GM18868 (cell line): ENCODE data around the gene BST2.
A peak's percentile ranks its signal among the peaks of the same experiment; 100 is the strongest.

Experiments used
- ATAC-seq: cut with Tn5 transposase; IDR thresholded peaks from one replicate; pipeline ENCODE4 v1.9.1; 2021; ENCODE audit warnings: mild to moderate bottlenecking, moderate library complexity; ENCODE audit not compliant: unreplicated experiment

The BST2 gene

DNA sequence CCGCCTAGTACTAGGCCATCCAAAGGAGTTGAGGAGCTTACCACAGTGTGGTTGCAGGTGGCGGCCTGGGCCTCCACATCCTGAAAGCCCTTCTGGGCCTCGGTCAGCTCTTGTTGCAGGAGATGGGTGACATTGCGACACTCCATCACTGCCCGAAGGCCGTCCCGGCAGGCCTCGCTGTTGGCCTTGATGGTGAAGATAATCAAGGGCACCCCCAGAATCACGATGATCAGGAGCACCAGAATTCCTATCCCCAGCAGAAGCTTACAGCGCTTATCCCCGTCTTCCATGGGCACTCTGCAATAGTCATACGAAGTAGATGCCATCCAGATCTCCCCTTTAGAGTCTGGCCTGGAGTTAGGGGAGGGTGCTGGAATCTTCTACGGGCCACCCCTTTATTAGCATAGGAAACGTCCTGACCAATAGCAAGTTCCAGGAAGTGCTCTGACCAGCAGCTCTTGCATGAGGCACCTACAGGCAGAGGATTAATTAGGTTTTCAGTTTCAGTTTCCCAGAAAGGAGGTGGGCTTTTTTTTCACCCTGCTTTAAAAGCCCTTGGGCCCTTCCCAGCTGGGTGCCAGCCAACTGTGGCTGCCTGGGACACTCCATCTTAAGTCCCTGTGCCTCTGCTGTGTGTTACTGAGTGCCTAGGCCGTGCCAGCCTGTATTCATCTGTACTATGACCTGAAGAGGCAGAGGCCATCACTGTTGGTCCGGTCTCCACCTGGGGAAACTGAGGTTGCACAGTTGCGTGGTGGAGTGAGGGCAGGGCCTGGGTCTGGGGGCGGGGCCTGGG is at the start of gene BST2:
TSS of gene BST2 (minus strand) at position 381 of the 796 bp plus-strand sequence. CDS start at position 326, 55 bp downstream.
- peak; percentile 83 for ATAC-seq

DNA sequence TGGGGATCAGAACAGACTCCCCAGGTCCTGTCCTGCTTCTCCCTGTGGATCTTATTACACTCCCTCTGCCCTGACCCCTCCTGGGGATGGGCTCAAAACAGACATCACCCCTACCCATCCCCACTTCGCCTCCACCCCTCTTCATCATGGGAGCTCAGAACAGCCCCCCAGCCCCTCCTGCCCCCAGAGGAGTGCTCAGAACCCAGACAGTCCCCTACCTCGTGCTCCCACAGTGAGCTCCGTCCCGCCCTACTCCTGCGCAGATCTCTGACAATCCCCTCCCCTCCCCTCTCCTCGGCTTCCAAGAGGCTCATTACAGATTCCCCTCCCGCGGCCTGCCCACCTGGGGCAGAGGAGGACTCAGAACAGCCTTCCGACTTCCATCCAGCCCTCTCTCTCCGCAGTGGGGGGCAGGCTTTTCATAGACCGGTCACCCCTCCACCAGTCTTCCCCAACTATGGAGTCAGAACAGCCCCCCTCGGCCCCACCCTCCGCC is 49.2 kb upstream of the BST2 start:
- no peak for ATAC-seq

DNA sequence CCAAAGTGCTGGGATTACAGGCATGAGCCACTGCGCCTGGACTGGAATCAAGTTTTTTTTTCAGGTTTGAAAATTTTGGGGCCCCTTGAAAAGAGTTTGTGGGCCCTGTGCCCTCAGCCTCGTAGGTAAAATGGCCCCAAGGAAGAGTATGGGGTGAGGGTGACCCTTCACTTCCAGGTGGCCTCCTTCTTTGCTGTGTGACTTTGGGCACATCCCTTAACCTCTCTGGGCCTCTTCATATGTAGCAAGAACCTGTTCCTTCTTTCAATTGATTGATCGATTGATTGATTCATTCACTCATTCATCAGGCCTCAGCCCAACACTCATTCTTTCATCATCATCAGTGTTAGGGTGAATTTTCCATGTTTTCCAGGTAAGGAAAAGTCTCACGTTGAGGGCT is 46.4 kb upstream of the BST2 start:
- ATAC-seq: no peak

- no peak for ATAC-seq
Measured at GRCh38 chr19:17450264-17451075, 45.0 kb upstream of the BST2 start.

GRCh38 chr19:17448131-17448967 is 42.9 kb upstream of the BST2 start, which contains the start of gene TMEM221:
Gene TMEM221, minus strand, starts transcription at chr19:17448668. Its CDS starts 206 bp downstream, at chr19:17448462.
- no peak for ATAC-seq

DNA sequence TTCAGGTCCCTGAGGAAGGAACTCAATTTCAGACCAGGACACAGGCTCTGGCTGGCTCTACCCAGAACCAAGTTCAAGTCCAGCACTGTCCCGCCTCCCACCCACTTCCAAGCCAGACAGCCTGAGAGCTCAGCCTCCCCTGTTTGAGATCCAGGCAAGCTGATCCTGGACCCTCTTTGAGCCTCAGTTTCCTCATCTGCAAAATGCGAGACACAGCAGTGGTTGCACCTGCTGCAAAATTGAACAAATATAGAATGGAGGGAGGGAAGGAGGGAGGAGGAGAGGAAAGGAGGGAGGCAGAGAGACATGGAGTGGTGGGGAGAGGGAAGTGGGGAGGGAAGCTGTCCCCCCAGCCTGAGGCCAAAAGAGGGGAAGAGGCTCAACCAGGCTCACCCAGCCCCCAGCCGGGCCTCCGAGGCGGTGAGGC is 42.3 kb upstream of the BST2 start:
- ATAC-seq: no peak

DNA sequence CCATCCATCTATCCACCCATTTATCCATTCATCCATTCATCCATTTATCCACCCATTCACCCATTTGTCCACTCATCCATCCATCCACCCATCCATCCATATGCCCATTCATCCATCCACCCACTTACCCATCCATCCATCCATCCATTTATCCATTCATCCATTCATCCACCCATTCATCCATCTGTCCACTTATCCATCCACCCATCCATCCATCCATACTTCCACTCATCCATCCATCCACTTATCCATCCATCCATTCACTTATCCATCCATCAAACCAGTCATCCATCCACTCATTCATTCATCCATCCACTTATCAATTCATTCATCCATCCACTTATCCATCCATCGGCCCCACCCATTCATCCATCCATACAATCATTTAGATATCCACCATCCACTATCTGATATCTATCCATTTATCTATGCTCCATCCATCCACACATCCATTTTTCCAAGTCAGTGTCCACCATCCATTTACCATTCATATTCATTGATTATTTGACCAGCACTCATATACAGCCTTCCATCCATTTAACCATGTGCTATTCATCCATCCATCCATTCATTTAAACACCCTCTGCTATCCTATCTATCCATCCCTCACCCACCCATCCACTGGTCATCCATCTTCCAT is 40.2 kb upstream of the BST2 start:
- ATAC-seq: no peak

GRCh38 chr19:17441241-17442021 is 36.0 kb upstream of the BST2 start:
- ATAC-seq: no peak

GRCh38 chr19:17436874-17437267 is 31.4 kb upstream of the BST2 start:
- no peak for ATAC-seq

GRCh38 chr19:17436094-17436873 is 30.9 kb upstream of the BST2 start:
- ATAC-seq: no peak

DNA sequence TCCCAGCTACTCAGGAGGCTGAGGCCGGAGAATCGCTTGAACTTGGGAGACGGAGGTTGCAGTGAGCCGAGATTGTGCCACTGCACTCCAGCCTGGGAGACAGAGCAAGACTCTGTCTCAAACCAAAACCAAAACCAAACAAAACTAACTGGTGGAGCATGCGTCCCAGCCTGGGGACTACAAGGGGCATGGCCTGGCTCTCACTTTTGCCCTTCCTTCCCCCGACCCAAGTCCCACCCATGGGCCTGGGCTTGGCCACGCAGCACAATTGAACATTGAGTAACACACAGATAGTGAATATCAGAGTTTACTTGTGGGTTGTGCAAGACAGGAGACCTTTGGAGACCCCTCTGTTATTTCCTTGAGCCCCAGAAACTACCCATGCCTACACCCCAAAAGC is 29.8 kb upstream of the BST2 start:
- ATAC-seq: no peak

- no peak for ATAC-seq
Measured at GRCh38 chr19:17431417-17431816, 26.0 kb upstream of the BST2 start.

DNA sequence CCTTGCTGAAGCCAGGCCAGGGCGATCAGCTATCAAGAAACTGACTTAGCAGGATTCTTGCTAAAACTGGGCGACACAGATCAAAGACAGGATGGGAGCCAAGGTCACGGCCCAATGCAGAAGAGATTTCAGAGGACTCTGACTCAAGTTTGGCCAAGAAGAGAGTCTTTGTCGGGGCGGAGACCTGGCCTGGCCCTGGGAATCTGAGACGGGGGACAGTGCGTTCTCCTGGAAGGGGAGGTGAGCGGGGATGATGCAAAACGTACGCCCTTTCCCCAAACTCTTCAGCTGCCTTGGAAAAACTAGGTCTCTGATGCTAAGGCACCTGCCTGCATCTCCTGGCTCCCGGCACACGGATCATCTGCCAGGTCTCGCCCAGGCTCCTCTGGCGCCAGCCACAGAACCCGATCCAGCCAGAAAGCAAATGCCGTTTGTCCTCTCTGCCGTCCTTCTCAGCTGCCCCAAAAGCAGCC is 24.2 kb upstream of the BST2 start:
- no peak for ATAC-seq

DNA sequence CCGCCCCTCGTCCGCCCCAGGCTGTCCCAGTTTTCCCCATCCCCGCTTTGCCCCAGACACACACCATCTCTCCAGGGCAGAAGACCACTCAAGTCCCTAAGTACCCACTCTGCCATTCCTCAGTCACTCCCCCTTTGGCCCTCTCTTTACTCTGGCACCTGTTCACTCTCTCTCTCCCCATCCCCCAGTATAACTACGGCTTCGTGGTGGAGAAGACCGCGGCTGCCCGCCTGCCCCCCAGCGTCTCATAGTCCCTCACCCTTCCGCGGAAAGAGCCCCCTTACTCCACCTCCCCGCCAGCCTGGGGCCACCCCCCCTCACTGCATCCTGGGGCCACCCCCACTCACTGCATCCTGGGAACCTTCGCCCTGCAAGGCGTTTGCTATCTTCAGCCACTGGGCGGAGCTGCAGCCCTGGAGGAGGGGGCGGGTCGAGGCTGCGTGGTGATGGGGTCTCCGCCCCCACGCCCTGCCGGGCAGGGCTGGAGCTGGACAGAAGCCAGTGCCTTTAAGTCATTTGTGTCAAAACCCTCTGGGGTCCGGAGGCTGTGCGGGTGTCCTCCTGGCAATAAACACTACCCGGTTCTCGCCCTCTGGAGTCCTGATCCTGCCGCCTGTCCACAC is 19.4 kb upstream of the BST2 start:
- ATAC-seq: no peak

DNA sequence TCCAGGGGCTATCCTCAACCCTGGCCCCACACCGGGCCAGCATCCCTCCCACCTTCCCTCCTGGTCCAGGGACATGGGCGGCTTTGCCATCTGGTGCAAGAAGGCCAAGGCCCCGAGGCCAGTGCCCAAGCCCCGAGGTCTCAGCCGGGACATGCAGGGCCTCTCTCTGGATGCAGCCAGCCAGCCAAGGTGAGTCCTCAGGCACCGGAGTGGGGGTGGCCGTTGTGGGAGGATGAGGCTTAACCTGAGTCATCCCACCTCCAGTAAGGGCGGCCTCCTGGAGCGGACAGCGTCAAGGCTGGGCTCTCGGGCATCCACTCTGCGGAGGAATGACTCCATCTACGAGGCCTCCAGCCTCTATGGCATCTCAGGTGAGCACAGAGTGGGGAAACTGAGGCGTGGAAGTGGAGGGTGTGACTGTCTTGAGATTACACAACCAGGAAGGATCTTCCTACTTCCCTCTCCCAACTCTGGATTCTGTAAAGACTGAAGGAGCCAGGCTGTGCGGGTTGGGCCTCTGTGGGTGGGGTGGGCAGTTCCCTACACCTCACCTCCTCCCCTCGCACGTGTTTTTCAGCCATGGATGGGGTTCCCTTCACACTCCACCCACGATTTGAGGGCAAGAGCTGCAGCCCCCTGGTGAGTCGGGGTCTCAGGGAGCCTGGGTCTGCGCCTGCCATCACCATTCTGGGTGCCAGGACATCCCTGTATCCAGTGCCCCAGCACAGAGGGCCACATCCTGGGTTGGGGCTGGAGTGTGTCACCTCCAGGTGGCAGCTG is 18.2 kb upstream of the BST2 start:
- ATAC-seq: no peak

- ATAC-seq: no peak
Measured at GRCh38 chr19:17421942-17422341, 16.5 kb upstream of the BST2 start.

- no peak for ATAC-seq
Measured at GRCh38 chr19:17420475-17420924, 15.1 kb upstream of the BST2 start.
